HG03558 (cell line): ENCODE data around the gene SIN3B.
"Not testable (repeated sequence)": the region's sequence is repeated elsewhere in the genome, so short reads cannot be mapped to it uniquely, and the experiment has no call there.

Experiments
- ATAC-seq: cut with Tn5 transposase; IDR thresholded peaks from one replicate; pipeline ENCODE4 v1.9.1; 2021; ENCODE audit warnings: moderate number of reproducible peaks; ENCODE audit not compliant: unreplicated experiment; ENCODE audit errors: extremely low read depth

Gene SIN3B

GRCh38 chr19:16861011-16861410 lies 31.8 kb downstream of the SIN3B start:
- no peak for ATAC-seq

- no peak for ATAC-seq
These were observed 32.6 kb downstream of the SIN3B start for GRCh38 chr19:16861834-16862233.

GRCh38 chr19:16862826-16863415 lies 33.7 kb downstream of the SIN3B start:
- ATAC-seq = no peak

GRCh38 chr19:16867211-16867610 lies 38.0 kb downstream of the SIN3B start:
- ATAC-seq = no peak

GRCh38 chr19:16868423-16869130 lies 39.4 kb downstream of the SIN3B start:
- no peak for ATAC-seq

GRCh38 chr19:16869331-16869972 lies 40.3 kb downstream of the SIN3B start:
- ATAC-seq = no peak

- ATAC-seq = no peak
These were observed 42.7 kb downstream of the SIN3B start for GRCh38 chr19:16871871-16872270.

GRCh38 chr19:16872728-16873127 lies 43.5 kb downstream of the SIN3B start:
- ATAC-seq = no peak

- ATAC-seq = no peak
These were observed 44.4 kb downstream of the SIN3B start for GRCh38 chr19:16873594-16873993.

GRCh38 chr19:16874250-16874977 lies 45.2 kb downstream of the SIN3B start:
- no peak for ATAC-seq

- ATAC-seq = not testable (repeated sequence)
These were observed 45.7 kb downstream of the SIN3B start for GRCh38 chr19:16874978-16875299.

GRCh38 chr19:16875584-16876555 lies 46.7 kb downstream of the SIN3B start:
- ATAC-seq = no peak

- ATAC-seq = no peak
These were observed 47.7 kb downstream of the SIN3B start for GRCh38 chr19:16876904-16877361.

- ATAC-seq = no peak
These were observed 48.4 kb downstream of the SIN3B start for GRCh38 chr19:16877581-16877980.

- no peak for ATAC-seq
These were observed 49.2 kb downstream of the SIN3B start for GRCh38 chr19:16878181-16878965.

GRCh38 chr19:16880884-16881554 lies 51.8 kb downstream of the SIN3B start:
- no peak for ATAC-seq

- no peak for ATAC-seq
These were observed 52.9 kb downstream of the SIN3B start for GRCh38 chr19:16882146-16882545.

GRCh38 chr19:16883522-16883921 lies 54.3 kb downstream of the SIN3B start:
- ATAC-seq = no peak

GRCh38 chr19:16885166-16885565 lies 56.0 kb downstream of the SIN3B start:
- no peak for ATAC-seq
